ENCODE data around the gene POGZ.
"Not testable (repeated sequence)": the region's sequence is repeated elsewhere in the genome, so short reads cannot be mapped to it uniquely, and the experiment has no call there.

DNA sequence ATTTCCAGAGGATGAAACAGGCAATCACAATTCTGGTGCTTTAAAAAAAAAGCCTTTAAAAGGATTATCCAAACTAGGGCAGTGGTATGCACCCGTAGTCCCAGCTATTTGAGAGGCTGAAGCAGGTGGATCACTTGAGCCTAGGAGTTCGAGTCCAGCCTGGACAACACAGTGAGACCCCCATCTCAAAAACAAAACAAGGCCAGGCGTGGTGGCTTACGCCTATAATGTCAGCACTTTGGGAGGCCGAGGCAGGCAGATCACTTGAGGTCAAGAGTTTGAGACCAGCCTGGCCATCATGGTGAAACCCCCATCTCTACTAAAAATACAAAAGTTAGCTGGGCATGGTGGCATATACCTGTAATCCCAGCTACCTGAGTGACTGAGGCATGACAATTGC, 25.5 kb downstream of the POGZ start:
- TF ChIP-seq POLR2AphosphoS5 (IDR thresholded peaks at IDR 0.05; ENCODE audit: low read depth, low read length); JUND (IDR thresholded peaks at IDR 0.05); POLR2A (IDR thresholded peaks at IDR 0.05; ENCODE audit: borderline replicate concordance, extremely low read depth, insufficient read depth, insufficient read length); EZH2 (IDR thresholded peaks at IDR 0.05); CEBPB (IDR thresholded peaks at IDR 0.05; ENCODE audit: low read depth); FOSL1 (IDR thresholded peaks at IDR 0.05; ENCODE audit: low read depth); RAD21 (IDR thresholded peaks at IDR 0.05; ENCODE audit: low read depth); SIN3A (IDR thresholded peaks at IDR 0.05; ENCODE audit: low read depth); YY1 (IDR thresholded peaks at IDR 0.05; ENCODE audit: extremely low read depth, insufficient replicate concordance, low read depth, low read length); TCF7L2 (IDR thresholded peaks at IDR 0.05; ENCODE audit: borderline replicate concordance, extremely low read depth, insufficient read depth, insufficient read length); SP1 (IDR thresholded peaks at IDR 0.05; ENCODE audit: low read depth): not testable (repeated sequence)
- TF ChIP-seq, protein P1, sequence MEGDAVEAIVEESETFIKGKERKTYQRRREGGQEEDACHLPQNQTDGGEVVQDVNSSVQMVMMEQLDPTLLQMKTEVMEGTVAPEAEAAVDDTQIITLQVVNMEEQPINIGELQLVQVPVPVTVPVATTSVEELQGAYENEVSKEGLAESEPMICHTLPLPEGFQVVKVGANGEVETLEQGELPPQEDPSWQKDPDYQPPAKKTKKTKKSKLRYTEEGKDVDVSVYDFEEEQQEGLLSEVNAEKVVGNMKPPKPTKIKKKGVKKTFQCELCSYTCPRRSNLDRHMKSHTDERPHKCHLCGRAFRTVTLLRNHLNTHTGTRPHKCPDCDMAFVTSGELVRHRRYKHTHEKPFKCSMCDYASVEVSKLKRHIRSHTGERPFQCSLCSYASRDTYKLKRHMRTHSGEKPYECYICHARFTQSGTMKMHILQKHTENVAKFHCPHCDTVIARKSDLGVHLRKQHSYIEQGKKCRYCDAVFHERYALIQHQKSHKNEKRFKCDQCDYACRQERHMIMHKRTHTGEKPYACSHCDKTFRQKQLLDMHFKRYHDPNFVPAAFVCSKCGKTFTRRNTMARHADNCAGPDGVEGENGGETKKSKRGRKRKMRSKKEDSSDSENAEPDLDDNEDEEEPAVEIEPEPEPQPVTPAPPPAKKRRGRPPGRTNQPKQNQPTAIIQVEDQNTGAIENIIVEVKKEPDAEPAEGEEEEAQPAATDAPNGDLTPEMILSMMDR (IDR thresholded peaks at IDR 0.05 in 2 of 3, conservative IDR thresholded peaks at IDR 0.05 in 1 of 3; ENCODE audit: borderline replicate concordance in 1 of 3, insufficient read depth in 1 of 3, low read depth in 2 of 3, low read length in 2 of 3) = not testable (repeated sequence)
- TF ChIP-seq, protein P2, sequence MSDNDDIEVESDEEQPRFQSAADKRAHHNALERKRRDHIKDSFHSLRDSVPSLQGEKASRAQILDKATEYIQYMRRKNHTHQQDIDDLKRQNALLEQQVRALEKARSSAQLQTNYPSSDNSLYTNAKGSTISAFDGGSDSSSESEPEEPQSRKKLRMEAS (IDR thresholded peaks at IDR 0.05) = not testable (repeated sequence)
- TF ChIP-seq, protein P3, sequence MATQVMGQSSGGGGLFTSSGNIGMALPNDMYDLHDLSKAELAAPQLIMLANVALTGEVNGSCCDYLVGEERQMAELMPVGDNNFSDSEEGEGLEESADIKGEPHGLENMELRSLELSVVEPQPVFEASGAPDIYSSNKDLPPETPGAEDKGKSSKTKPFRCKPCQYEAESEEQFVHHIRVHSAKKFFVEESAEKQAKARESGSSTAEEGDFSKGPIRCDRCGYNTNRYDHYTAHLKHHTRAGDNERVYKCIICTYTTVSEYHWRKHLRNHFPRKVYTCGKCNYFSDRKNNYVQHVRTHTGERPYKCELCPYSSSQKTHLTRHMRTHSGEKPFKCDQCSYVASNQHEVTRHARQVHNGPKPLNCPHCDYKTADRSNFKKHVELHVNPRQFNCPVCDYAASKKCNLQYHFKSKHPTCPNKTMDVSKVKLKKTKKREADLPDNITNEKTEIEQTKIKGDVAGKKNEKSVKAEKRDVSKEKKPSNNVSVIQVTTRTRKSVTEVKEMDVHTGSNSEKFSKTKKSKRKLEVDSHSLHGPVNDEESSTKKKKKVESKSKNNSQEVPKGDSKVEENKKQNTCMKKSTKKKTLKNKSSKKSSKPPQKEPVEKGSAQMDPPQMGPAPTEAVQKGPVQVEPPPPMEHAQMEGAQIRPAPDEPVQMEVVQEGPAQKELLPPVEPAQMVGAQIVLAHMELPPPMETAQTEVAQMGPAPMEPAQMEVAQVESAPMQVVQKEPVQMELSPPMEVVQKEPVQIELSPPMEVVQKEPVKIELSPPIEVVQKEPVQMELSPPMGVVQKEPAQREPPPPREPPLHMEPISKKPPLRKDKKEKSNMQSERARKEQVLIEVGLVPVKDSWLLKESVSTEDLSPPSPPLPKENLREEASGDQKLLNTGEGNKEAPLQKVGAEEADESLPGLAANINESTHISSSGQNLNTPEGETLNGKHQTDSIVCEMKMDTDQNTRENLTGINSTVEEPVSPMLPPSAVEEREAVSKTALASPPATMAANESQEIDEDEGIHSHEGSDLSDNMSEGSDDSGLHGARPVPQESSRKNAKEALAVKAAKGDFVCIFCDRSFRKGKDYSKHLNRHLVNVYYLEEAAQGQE (IDR thresholded peaks at IDR 0.05; ENCODE audit: low read depth) = not testable (repeated sequence)

All from HCT116 (cell line).